H1 (cell line): Measurements from ENCODE around the gene LIX1L. TPM values are rescaled to one million over a fixed set of nuclear protein-coding genes. Genes with fewer than 3 reads are reported as not detected.

Experiments used
- CTCF ChIA-PET: fragments of 300-600 bp; sonication (Branson Sonifier 250); formaldehyde crosslinking; loops from one replicate; lab custom pipeline; 2021; ENCODE audit not compliant: partially characterized antibody; lab: Charles Lee
- POLR2A ChIA-PET: fragments of 300-600 bp; sonication (Branson Sonifier 250); formaldehyde crosslinking; loops from one replicate; lab custom pipeline; 2021; ENCODE audit warnings: inconsistent platforms; ENCODE audit not compliant: partially characterized antibody; lab: Charles Lee
- DNase-seq, 2 experiments: peaks; one replicate each; pipeline versions ENCODE4 v3.0.0 to v3.0.0-alpha.2; 2010 to 2022; ENCODE audit warnings: low spot score in 2 of 2, low read depth in 1 of 2, mixed read lengths in 1 of 2
- FAIRE-seq: peaks from 2 replicates; lab custom pipeline; 2011; peaks lifted over from hg19 to GRCh38; lab: Jason Lieb, UNC
- H2AFZ ChIP-seq: 2 replicates; pipeline ENCODE4 v1.8.1; 2012; ENCODE audit warnings: low read length, inconsistent platforms
- H2AK5ac ChIP-seq: 2 replicates; pipeline ENCODE4 v1.6.1; 2013; ENCODE audit warnings: low read depth, low read length
- H2BK120ac ChIP-seq: replicated peaks from 2 replicates; pipeline ENCODE3; 2013; ENCODE audit warnings: low read depth, low read length, inconsistent platforms
- H2BK12ac ChIP-seq: 2 replicates; pipeline ENCODE4 v1.6.1; 2013; ENCODE audit warnings: low read depth, low read length
- H2BK15ac ChIP-seq: 2 replicates; pipeline ENCODE4 v1.6.1; 2013; ENCODE audit warnings: low read length
- H2BK20ac ChIP-seq: 2 replicates; pipeline ENCODE4 v1.6.1; 2013; ENCODE audit warnings: low read length
- H2BK5ac ChIP-seq: 2 replicates; pipeline ENCODE4 v1.6.1; 2013; ENCODE audit warnings: low read depth, low read length
- H3K14ac ChIP-seq: 2 replicates; pipeline ENCODE4 v1.6.1; 2013; ENCODE audit warnings: inconsistent platforms; ENCODE audit not compliant: insufficient read length
- H3K18ac ChIP-seq: 2 replicates; pipeline ENCODE4 v1.6.1; 2013; ENCODE audit warnings: low read length; ENCODE audit errors: extremely low read depth
- H3K23ac ChIP-seq: 2 replicates; pipeline ENCODE4 v1.6.1; 2013; ENCODE audit warnings: inconsistent platforms; ENCODE audit not compliant: insufficient read length
- H3K23me2 ChIP-seq: 2 replicates; pipeline ENCODE4 v1.6.1; 2013; ENCODE audit warnings: low read depth, low read length
- H3K27ac ChIP-seq: 2 replicates; pipeline ENCODE4 v1.6.1; 2011; ENCODE audit warnings: low read depth, low read length, inconsistent platforms
- H3K27me3 ChIP-seq, 4 experiments: replicated peaks in 1 of 4; 1 replicate in 1 of 4; 2 replicates in 3 of 4; pipeline versions ENCODE4 v1.6.1 to v1.8.1; 2011 to 2013; ENCODE audit warnings: low read length in 3 of 4, mild to moderate bottlenecking in 3 of 4, inconsistent platforms in 2 of 4, mixed read lengths in 2 of 4, moderate library complexity in 1 of 4; ENCODE audit not compliant: control insufficient read depth in 3 of 4, insufficient read depth in 3 of 4; ENCODE audit errors: extremely low read depth in 1 of 4
- H3K36me3 ChIP-seq, 4 experiments: 2 replicates each; pipeline versions ENCODE4 v1.6.1 to v1.8.1; 2011 to 2013; ENCODE audit warnings: mild to moderate bottlenecking in 4 of 4, low read length in 3 of 4, moderate library complexity in 2 of 4, control low read depth in 1 of 4, inconsistent platforms in 1 of 4; ENCODE audit not compliant: insufficient read depth in 4 of 4, control insufficient read depth in 2 of 4
- H3K4ac ChIP-seq: replicated peaks from 2 replicates; pipeline ENCODE3; 2013; ENCODE audit warnings: low read length, low read depth, mixed read lengths, inconsistent platforms; ENCODE audit not compliant: insufficient read length
- H3K4me1 ChIP-seq, 4 experiments: replicated peaks in 1 of 4; 1 replicate in 1 of 4; 2 replicates in 3 of 4; pipeline versions ENCODE4 v1.6.1 to v1.8.1; 2011 to 2013; ENCODE audit warnings: low read length in 3 of 4, inconsistent platforms in 2 of 4, mixed read lengths in 1 of 4; ENCODE audit not compliant: insufficient read depth in 4 of 4, control insufficient read depth in 3 of 4
- H3K4me2 ChIP-seq, 2 experiments: 2 replicates each; pipeline versions ENCODE4 v1.6.1 to v1.8.1; 2011 to 2013; ENCODE audit warnings: low read depth in 2 of 2, low read length in 2 of 2, control low read depth in 1 of 2, inconsistent platforms in 1 of 2, mild to moderate bottlenecking in 1 of 2; ENCODE audit not compliant: insufficient read depth in 1 of 2
- H3K4me3 ChIP-seq, 4 experiments: fragments of 200-600, 300-600 bp in 1 of 4; sonication (generic), shearing (Covaris generic), sonication (Bioruptor Twin) in 1 of 4; 2 replicates each; pipeline versions ENCODE4 v1.5.1 to v1.8.1; 2011 to 2016; ENCODE audit warnings: low read length in 4 of 4, low read depth in 3 of 4, control low read depth in 2 of 4, inconsistent platforms in 2 of 4, mild to moderate bottlenecking in 2 of 4, mixed read lengths in 1 of 4, moderate library complexity in 1 of 4; ENCODE audit not compliant: insufficient read depth in 2 of 4; ENCODE audit errors: extremely low read depth in 1 of 4
- H3K56ac ChIP-seq: replicated peaks from 2 replicates; pipeline ENCODE3; 2013; ENCODE audit warnings: low read depth, mild to moderate bottlenecking, mixed read lengths, low read length, inconsistent platforms; ENCODE audit not compliant: insufficient read length
- H3K79me1 ChIP-seq: 2 replicates; pipeline ENCODE4 v1.6.1; 2013; ENCODE audit warnings: low read depth, low read length, control low read depth
- H3K79me2 ChIP-seq, 2 experiments: 2 replicates each; pipeline versions ENCODE4 v1.6.1 to v1.8.1; 2012 to 2013; ENCODE audit warnings: low read length in 2 of 2, mild to moderate bottlenecking in 2 of 2, inconsistent platforms in 1 of 2; ENCODE audit not compliant: insufficient read depth in 2 of 2, control insufficient read depth in 1 of 2
- H3K9ac ChIP-seq, 4 experiments: replicated peaks in 1 of 4; 1 replicate in 1 of 4; 2 replicates in 3 of 4; pipeline versions ENCODE4 v1.6.1 to v1.8.1; 2011 to 2013; ENCODE audit warnings: low read depth in 3 of 4, low read length in 3 of 4, control low read depth in 2 of 4, mild to moderate bottlenecking in 2 of 4, moderate library complexity in 2 of 4, inconsistent platforms in 1 of 4; ENCODE audit errors: extremely low read depth in 1 of 4
- H3K9me3 ChIP-seq, 2 experiments: 2 replicates each; pipeline versions ENCODE4 v1.6.1 to v1.8.1; 2012 to 2013; ENCODE audit warnings: mild to moderate bottlenecking in 2 of 2, moderate library complexity in 2 of 2, control low read depth in 1 of 2, inconsistent platforms in 1 of 2, low read depth in 1 of 2, low read length in 1 of 2, mixed read lengths in 1 of 2; ENCODE audit not compliant: insufficient read depth in 2 of 2
- H4K20me1 ChIP-seq, 2 experiments: replicated peaks in 1 of 2; 2 replicates each; pipeline versions ENCODE3 to v1.8.1; 2011 to 2013; ENCODE audit warnings: inconsistent platforms in 2 of 2, low read length in 2 of 2, mild to moderate bottlenecking in 1 of 2; ENCODE audit not compliant: insufficient read depth in 2 of 2, control insufficient read depth in 1 of 2
- H4K5ac ChIP-seq: 2 replicates; pipeline ENCODE4 v1.6.1; 2013; ENCODE audit warnings: low read length, low read depth, mixed read lengths, inconsistent platforms; ENCODE audit not compliant: insufficient read length
- H4K8ac ChIP-seq: 2 replicates; pipeline ENCODE4 v1.8.0; 2013; ENCODE audit warnings: mild to moderate bottlenecking, moderate library complexity, low read length, inconsistent platforms; ENCODE audit not compliant: insufficient read depth; ENCODE audit errors: extremely low read depth
- H4K91ac ChIP-seq: replicated peaks from 2 replicates; pipeline ENCODE3; 2013; ENCODE audit warnings: low read length, mixed read lengths, inconsistent platforms; ENCODE audit not compliant: insufficient read length
- ATF2 ChIP-seq: IDR thresholded peaks from 2 replicates; pipeline ENCODE4 v1.6.1; 2012; ENCODE audit warnings: low read length, inconsistent platforms
- E2F6 ChIP-seq: IDR thresholded peaks from 2 replicates; pipeline ENCODE4 v1.6.1; 2012; ENCODE audit warnings: inconsistent platforms
- EP300 ChIP-seq, 2 experiments: IDR thresholded peaks; 1 replicate in 1 of 2; 2 replicates in 1 of 2; pipeline ENCODE4 v1.6.1; 2011 to 2012; ENCODE audit warnings: low read depth in 2 of 2, low read length in 2 of 2, mild to moderate bottlenecking in 2 of 2, borderline replicate concordance in 1 of 2, inconsistent platforms in 1 of 2, moderate library complexity in 1 of 2
- WGBS, 2 experiments: shearing (Covaris generic) in 1 of 2; methylation state at CpG; one replicate each; pipeline versions ENCODE4 v1.1.6 to v1.1.7; 2013 to 2015; ENCODE audit warnings: low lambda C conversion rate in 2 of 2, mixed read lengths in 2 of 2, inconsistent platforms in 1 of 2, low coverage in 1 of 2, missing lambda C conversion rate in 1 of 2; ENCODE audit not compliant: insufficient replicate concordance in 2 of 2, insufficient coverage in 1 of 2, insufficient read length in 1 of 2; ENCODE audit errors: extremely low coverage in 1 of 2, missing lambda C conversion rate in 1 of 2; 5-methylcytosine and 5-hydroxymethylcytosine counted together
- polyA plus RNA-seq, 7 experiments: library from polyadenylated mRNA; depleted of rRNA in 3 of 7; stranded (reverse) in 5 of 7; unstranded in 2 of 7; fragments of >200 nt in 5 of 7; fragments of 200-250 nt in 2 of 7; gene quantifications; 1 replicate in 5 of 7; 2 replicates in 1 of 7; 4 replicates in 1 of 7; pipeline versions ENCODE4 v1.2.1 to v1.2.3, GENCODE V29; 2011 to 2013; ENCODE audit warnings: missing spikeins in 2 of 7, mixed read lengths in 2 of 7
- total RNA-seq: library from RNA; stranded (reverse); fragmentation: NEBNext Ultra II Directional; extraction: Animal tissue kit (Norgen Biotek cat#: 25700); gene quantifications from 2 replicates; pipeline ENCODE4 v1.2.1, GENCODE V29; 2021

Gene LIX1L
- total and polyA plus RNA-seq, 2 of the 8 experiments (the other 6 are each of a cell fraction or from before 2014, with no cell fraction given), result 2.9 to 3.7 TPM

GRCh38 chr1:145967288-145967687 is 9.5 kb upstream of the LIX1L start:
- Histone ChIP-seq H3K27me3 (peaks cover 11 to 20% (median 18%) of the 10 kb centered on the region in 4 experiments), H2BK12ac (no peak overlapping the region), H4K91ac (no peak overlapping the region), H2BK15ac (no peak overlapping the region), H3K23ac (no peak overlapping the region), H3K4me3 (no peak overlapping the region), H3K79me1 (no peaks in the 10 kb centered on the region), H3K4me1 (peaks cover 0 to 6% (median 3%) of the 10 kb centered on the region in 4 experiments; a peak in 4 of 7 replicates), H2BK5ac (no peak overlapping the region), H3K27ac (no peak overlapping the region), H3K56ac (no peak overlapping the region), H3K4me2 (no peak overlapping the region), H2BK120ac (no peak overlapping the region), H3K4ac (no peak overlapping the region), H2AFZ (no peak overlapping the region), H3K36me3 (no peaks in the 10 kb centered on the region), H3K9me3 (no peaks in the 10 kb centered on the region), H4K20me1 (no peaks in the 10 kb centered on the region), H3K9ac (no peak overlapping the region), H2BK20ac (no peak overlapping the region), H3K18ac (no peak overlapping the region), H2AK5ac (no peak overlapping the region), H4K8ac (no peak overlapping the region), H3K14ac (no peak overlapping the region), H4K5ac (no peak overlapping the region), H3K79me2 (no peaks in the 10 kb centered on the region), H3K23me2 (peaks cover 4% of the 10 kb centered on the region; the same call in 1 of the 2 replicates)
- ChIA-PET CTCF (interaction anchor here (1.0 to 1.7 kb wide), 4 partner anchors 11 to 95 kb away, joined by 4 read pairs; no protein-coding TSS in a partner anchor), POLR2A (interaction anchor here (2.8 kb wide), 1 partner anchor 26 kb away, joined by 9 read pairs; no protein-coding TSS in a partner anchor)
- no peak for FAIRE-seq
- TF ChIP-seq ATF2, result no peak
- TF ChIP-seq E2F6, result no peak
- TF ChIP-seq EP300 (IDR thresholded peaks at IDR 0.05; ENCODE audit: borderline replicate concordance in 1 of 2, low read depth in 2 of 2, low read length in 2 of 2), result no peak
- WGBS, 2 experiments, result 90% methylated on average over 2 of the region's 2 CpGs; no CpG with 5 or more reads in 1 of the 2 experiments
- DNase-seq, result no peak
